HG03025 (cell line): ENCODE results near the gene RBM33.

Source experiments
- ATAC-seq: cut with Tn5 transposase; IDR thresholded peaks from one replicate; pipeline ENCODE4 v1.9.1; 2021; ENCODE audit warnings: mild to moderate bottlenecking, moderate library complexity; ENCODE audit not compliant: unreplicated experiment, low FRiP score

RBM33 gene

DNA sequence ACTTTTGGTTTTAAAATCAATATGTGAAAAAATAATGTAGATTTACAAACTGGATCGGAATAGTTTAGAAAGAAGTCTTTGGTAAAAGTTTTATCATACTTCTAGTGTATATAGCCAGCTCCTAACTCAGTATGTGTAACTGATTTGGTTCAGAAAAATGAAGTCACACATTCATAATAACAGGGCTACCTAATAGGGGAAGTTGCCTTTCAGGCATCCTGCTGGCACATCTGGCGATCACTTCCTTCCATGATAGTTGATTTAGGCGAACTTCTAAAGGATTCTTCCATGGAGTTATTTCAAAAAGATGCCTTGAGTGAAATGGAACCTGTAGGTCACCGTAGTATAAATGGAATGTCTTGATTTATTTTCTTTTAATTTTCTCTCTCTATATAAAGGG lies 98.7 kb downstream of the RBM33 start:
- ATAC-seq: no peak

DNA sequence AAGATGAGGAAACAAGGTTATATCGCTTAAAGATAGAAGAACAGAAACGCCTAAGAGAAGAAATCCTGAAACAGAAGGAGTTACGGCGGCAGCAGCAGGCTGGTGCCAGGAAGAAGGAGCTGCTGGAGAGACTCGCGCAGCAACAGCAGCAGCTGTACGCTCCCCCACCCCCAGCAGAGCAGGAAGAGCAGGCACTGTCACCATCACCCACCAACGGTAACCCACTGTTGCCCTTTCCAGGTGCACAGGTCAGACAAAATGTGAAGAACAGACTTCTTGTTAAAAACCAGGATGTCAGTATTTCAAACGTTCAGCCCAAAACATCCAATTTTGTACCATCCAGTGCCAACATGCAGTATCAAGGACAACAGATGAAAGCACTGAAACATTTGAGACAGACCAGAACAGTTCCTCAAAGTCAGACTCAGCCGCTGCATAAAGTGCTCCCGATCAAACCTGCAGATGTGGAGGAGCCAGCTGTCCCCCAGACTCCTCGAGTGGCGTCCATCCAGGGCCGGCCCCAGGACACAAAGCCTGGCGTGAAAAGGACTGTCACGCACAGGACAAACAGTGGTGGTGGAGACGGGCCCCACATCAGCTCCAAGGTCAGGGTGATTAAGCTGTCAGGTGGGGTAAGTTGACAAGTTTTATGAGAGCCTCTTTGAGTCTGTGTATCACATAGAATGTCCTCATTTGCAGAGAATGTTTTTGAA lies 100.7 kb downstream of the RBM33 start:
- no peak for ATAC-seq

DNA sequence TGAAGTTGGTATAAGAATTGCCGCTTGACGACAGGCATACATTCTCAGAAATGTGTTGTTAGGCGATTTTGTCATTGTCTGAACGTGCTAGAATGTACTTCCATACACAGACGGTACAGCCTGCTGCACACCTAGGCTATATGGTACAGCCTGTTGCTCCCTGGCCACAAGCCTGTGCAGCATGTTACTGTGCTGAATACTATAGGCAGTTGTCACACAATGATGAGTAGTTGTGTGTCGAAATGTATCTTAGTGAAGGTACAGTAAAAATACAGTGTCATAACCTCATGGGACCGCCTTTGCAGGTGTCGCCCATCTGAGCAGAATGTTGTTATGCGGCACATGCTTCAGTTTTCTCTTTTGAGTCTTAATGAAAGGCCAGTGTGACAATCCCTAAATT lies 101.3 kb downstream of the RBM33 start:
- peak; percentile 8 for ATAC-seq

DNA sequence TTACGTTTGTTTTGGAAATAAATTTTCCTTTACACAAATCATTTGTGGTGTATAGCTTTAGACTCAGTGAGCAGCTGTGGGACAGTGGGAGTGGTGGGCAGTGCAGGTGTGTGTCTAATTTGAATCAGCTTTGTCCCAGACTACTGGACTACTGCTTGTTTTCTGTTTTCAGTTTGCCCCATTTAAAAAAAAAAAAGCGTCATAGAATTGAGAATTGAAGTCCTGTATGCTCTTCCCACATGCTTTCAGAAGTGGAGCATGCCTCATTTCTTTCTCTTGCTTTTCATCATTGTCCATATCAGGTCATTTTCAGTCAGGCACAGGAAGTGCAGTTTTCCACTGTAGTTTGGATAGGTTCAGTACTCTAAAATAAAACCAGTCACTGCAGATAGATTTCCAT lies 101.7 kb downstream of the RBM33 start:
- peak; percentile 73 for ATAC-seq

DNA sequence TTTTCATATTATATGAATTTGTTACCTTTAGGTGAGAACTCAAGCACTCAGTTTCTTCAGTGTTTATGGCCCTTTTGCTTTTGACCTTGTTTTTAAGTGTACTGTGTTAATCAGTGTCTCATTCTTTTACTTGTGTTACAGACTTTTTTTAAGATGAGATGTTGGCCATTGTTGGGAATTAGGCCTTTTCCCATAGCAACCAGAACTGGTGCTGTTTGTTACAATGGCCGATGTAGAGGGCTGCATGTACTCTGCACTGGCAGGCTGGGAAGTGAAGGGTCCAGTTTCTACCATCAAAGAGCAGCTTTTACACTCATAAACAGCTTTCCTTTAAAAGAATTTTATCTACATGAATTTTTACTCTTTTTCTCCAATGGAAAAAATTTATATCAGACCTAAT lies 102.7 kb downstream of the RBM33 start:
- no peak for ATAC-seq

DNA sequence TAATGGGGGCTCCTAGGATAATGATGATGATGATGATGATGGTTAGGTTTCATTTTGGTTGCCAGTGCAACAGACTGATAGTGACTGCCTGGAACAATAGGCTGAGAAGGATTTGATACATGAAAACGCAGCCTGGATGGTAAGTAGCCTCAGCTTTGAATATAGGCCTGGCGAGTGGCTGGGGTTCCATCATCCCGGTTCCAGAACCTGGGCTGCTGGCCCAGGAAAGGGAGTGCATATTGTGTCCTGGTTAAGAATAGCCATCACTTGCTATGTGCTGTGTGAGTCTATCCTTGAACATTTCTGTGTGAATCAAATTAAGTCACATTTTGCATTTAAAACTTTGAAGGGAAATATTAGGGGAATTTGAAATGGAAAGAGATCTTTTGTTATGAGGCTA lies 105.1 kb downstream of the RBM33 start:
- no peak for ATAC-seq

DNA sequence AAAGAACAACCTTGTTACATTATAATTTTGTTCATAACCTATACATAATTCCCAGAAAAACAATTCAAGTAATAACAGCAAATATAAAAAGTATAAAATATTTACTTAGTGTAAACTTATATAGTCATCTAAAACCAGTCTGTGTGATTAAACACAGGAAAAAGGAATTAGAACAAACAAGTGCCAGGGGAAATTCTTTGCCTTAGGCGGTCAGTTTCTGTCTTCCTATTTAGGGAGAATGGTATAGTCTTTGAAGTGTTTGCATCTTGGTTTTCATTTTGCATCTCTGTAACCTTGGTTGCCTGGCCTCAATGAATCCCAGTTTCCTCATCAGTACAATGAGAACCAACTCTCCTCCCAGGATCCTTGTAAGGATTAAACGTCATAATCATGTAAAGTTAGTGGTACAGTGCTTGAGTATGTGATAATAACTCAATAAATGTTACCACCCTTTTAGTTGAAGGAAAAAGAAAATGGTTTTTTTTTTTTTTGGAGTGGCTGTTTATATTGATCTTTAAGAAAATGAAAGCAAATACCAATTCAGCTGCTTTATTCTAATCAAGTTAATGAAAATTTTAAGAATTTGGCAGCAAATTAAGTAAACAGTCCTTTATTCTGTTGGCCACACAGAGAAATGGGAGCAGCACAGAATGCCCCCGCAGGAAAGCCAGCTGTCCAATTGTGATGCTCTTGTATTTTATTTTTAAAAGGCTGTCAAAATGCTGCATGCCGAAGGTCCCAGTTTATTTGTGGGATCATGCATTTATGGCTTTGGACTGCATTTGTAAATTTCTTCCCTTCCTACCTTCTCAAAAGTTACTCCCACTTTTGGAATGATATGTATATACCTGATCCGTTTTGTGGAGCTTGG lies 106.0 kb downstream of the RBM33 start:
- ATAC-seq: no peak

DNA sequence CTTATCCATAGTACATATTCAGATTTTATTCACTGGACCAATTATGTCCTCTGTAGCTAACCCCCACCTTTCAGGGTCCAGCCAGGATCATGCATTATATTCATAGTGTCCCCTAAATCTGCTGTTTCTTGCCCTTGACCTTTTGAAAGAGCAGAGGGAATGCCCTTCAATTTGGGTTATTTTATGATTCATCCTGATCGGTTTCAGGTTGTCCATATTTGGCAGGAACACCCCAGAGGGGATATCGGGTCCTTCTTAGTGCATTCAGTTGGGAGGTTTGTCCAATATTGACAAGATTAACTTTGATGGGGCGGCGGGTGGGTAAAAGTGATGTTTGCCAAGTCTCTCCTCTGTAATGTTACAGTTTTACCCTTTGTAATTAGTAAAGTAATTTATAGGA lies 106.9 kb downstream of the RBM33 start:
- no peak for ATAC-seq

DNA sequence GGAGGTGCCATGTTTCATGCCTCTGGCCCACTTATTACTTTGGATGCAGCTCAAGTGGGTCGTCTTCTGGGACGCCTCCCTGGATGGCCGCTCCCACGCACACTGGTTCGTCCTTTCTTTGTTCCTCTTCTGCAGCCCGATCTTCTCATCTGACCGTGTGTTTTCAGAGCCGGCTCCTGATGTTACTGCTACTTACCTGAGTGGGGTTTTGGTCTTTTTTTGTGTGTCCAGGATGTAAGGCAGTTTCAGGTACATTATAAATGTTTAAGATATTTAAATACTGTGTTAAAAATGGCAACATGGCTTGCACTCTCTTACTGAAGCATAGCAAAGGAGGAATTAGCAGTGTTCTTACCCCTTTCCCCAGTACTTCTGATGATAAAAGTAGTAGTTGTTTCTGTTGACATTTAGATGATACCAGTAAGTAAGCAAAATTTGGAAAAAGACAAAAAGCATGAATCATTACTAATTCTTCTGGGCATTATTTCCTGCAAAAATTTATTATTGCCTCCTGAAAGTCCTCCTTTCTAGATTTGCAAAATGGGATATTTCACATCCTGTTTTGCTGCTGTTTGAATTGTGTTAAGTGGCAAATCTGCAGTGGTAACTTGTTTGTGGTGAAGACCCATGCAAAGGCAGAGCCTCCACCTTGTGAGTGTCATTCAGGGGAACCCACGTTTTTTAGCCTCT lies 108.4 kb downstream of the RBM33 start:
- ATAC-seq: peak; percentile 74

DNA sequence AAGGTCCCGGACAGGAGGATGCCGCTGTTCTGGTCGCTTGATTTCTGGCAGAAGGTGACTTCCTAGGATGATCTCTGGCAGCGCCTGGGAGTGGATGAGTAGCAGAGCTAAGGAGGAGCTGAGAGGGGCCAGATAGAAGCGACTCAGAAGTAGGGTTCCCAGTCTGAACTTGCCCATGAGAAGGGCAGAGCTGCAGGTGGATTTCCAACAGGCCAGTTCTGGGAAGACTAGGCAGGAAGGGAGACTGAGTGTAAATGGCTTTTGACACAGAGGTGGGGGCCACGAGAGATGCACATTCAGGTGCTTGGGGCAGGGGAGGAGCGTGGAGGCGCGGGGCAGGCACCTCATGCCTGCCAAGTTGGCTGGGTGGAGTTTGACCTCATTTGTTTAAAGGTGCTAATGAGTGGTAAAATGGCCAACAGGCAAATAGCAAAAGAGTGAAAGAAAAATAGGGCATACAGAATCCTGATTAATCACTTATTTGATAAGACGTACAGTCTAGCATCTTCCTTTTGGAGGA lies 109.0 kb downstream of the RBM33 start:
- no peak for ATAC-seq

DNA sequence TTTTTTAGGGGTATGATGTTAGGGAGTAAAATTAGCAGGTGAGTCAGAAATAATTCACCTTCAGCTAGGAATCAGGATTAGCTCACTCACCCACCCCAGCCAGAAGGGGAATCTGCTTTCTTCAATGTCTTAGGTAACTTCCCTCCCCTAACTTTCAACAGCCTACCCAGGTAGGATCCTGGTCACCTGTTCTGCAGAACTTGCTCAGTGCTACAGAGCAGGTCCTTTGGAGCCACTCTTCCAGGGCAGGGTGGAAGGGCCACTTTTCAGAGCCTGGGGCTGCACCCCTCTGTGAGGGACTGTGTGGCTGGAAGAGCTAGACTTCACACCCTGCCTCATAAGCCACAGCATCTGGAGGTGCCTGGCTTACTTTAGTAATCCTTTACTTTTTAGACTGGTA lies 109.7 kb downstream of the RBM33 start:
- ATAC-seq: no peak

DNA sequence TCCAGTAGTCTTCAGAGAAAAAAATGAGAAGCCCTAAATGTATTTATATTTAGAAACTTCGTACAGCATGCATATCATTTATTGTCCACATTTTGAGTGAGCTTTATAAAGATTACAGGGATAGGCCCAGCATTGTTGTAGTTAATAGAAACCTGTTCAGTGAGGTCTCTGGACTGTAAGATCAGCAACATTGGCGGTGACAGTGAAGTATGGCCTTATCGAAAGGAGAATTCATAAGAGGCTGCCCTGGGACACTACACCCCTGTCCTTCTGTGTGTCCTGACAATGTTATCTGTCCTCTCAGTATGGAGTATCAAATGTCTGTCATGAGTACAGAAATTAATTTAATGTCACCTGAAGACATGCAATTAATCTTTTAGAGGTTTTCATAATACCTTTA lies 110.6 kb downstream of the RBM33 start:
- ATAC-seq: no peak

DNA sequence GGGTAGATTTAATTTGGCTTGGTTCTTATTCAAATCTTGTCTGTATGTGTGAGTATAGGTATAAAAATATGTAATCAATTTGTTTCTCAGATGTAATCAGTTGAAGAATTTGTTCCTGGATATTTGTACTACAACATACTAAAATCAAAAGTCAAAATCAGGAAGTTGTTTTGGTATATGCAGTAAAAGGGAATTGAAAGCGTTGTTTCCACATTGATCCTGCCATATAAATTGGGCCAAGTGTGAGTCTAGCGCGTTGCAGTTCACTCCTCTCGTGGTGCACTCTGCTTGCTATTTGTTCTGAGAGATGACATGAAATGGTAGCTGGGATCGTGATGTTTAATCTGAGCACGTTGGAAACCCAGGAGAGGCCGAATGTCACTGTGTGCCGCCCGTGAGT lies 111.9 kb downstream of the RBM33 start:
- no peak for ATAC-seq

DNA sequence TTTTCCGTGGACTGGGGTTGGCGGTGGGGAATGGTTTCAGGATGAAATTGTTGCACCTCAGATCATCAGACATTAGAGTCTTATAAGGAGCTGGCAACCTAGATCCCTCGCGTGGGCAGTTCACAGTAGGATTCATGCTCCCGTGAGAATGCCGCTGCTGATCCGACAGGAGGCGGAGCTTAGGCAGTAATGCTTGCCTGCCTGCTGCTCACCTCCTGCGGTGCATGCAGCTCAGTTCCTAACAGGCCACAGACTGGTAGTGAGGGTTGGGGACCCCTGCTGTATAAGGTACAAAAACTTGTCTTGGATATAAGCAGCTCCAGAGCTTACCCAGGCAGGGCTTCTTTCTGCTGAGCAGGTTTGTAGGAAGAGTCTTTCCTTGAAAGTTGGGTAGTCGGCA lies 113.9 kb downstream of the RBM33 start:
- ATAC-seq: no peak

DNA sequence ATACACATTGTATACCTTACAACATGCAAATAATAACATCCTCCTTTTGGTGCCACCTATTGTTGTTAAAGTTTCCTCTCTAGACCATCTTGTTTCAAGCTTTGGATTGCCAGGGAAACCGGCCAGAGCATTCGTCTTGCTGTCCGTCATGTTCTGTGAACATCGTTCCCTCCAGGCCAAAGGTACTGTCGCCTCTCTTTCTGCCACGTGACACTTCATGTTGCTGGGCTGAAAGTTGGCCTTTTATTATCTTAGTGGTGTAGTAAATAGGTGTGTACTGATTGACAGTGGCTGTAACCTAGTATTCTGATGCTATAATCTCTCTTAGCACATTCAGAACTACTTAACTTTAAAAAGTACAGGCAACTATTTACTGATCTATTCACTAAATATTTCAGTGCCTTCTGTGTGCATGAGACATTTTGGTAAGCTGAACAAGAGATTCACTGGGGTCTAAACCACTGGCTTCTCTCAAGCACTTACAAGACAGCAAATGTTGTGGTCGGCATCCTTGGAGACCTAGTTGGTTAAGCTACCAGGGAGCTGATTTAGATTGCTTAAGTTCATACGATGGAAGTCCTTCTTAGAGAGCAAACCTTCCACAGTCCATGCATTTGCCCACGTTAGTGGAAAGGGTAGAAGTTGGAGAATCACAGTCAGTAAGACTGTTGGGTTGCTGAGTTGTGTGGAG lies 115.4 kb downstream of the RBM33 start:
- ATAC-seq: no peak

DNA sequence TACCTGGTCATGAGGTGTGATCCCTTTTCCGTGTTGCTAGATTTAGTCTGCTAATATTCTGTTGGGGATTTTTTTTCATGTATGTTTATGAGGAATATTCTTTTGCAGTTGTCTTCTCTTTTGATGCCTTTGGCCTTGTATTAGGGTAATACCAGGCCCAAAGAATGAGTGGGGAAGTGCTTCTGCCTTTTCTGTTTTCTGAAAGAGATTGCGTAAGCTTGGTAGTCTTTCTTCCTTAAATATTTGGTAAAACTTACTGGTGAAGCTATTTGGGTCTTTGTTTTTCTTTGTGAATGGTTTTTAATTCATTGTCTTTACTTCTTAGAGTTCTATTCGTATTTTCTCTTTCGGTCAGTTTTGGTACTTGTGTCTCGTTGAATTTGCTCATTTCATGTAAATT lies 116.7 kb downstream of the RBM33 start:
- no peak for ATAC-seq

DNA sequence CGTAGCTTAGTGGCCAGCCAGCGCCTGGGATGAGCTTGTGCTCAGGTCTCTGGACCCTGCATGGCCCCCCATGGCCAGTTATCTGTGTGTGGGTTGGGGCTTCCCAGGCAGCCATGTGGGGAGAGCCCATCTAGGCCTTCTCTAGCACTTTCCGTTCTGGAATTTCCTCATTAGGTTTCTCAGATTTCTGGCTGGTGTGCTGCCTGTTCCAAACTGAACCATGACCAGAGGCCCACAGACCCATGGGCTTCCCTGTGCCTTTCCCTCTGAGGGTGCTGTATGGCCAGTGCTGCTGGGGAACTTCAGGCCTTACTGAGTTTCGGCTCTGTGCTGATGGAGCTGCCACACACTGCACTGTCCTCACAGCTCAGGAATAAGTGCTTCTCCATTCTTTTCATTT lies 117.6 kb downstream of the RBM33 start:
- no peak for ATAC-seq

DNA sequence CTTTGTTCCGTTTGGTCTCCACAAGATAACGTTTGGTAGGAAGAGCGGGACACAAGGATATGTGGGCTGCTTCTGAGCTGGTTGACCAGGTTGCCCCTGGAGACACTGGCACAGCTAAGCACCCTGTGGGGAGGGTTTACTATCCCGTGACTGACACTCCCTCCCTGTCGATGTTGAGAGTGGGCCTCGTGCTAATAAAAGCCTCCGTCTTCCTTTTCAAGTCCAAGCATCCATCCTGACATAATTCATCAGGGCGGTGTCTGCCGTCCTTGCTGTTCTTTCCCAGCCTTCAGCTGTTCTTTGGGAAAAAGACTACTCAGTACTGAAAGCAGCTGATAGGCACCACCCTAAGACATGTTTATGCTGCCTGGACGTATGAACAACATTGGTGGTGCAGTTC lies 118.2 kb downstream of the RBM33 start:
- no peak for ATAC-seq

DNA sequence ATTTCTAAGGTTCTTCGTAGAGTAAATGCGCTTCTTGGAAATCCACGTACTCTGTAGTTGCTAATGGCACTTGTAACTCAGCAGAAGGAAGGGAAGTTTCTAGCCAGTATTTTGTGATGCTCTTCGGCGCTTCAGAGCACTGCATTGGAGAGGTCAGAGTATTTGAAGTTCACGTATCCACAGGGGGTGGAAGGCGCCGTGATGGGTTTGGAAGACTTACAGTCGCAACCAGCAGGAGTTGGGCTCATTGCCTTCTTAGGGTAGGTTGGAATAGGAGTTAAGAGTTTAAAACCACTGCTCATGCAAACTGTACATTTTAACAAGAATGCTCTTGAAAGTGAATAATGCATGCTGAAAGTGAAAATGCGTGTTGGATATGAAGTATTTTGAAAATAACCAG lies 118.7 kb downstream of the RBM33 start:
- no peak for ATAC-seq

DNA sequence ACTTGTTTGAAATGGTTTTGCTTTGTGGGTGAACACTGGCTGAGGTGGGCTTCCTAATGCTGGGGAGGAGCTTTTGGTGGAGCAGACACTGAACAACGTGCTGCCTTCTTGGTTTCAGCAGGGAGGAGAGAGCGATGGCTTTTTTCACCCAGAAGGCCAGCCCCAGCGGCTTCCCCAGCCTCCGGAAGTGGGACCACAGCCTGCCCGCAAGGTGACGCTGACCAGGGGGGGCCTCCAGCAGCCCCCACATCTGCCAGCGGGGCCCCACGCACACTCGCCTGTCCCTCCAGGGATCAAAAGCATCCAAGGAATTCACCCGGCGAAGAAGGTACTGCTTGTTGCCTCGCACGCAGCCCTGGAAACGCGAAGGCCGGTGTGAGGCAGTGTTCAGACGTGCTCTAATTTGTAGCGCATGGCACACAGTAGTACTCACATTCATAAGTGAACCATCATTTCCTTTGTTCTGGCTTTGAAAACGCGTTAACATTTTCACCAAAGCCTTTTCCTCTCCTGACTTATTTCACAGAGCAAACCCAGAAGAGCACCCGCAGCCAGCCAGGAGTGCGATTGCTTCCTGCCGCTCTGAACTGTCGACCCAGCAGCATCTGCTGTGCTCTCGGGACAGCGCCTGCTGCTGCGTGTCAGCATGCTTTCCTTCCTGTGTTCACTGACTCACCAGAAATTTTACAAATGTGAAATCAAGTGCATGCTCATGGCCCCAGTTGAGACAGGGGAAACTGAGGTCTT lies 119.4 kb downstream of the RBM33 start:
- ATAC-seq: no peak
